Measurements from ENCODE around the gene AGMO.

- no peak for TF ChIP-seq FOXK1 (CRISPR knock-in tag; IDR thresholded peaks at IDR 0.05)
- TF ChIP-seq CTCF (IDR thresholded peaks at IDR 0.05): no peak
- no peak for TF ChIP-seq USF2 (CRISPR knock-in tag; IDR thresholded peaks at IDR 0.05)
- TF ChIP-seq TP53 (CRISPR knock-in tag; IDR thresholded peaks at IDR 0.05): no peak
- no peak for TF ChIP-seq JUN (CRISPR knock-in tag; IDR thresholded peaks at IDR 0.05)
These were observed 47.5 kb upstream of the AGMO start for GRCh38 chr7:15609287-15609686.
